K562 (cell line): ENCODE results near the gene TRIM38. TPM values are rescaled to one million over a fixed set of nuclear protein-coding genes. Genes with fewer than 3 reads are reported as not detected.
"Not testable (repeated sequence)": the region's sequence is repeated elsewhere in the genome, so short reads cannot be mapped to it uniquely, and the experiment has no call there.

ENCODE experiments used
- ATAC-seq: fragments of 200-7000 bp; cut with Tn5 transposase; 3 replicates; pipeline ENCODE4 v1.9.1; 2020; ENCODE audit warnings: moderate library complexity
- BruUV-seq: library from RNA; stranded (reverse); fragments of 400-500 nt; replicated peaks from 2 replicates; lab custom pipeline; 2021; lab: Mats Ljungman, UMichigan
- CTCF ChIA-PET: fragments of 300-600 bp; formaldehyde crosslinking; extraction: SDS; loops from one replicate; lab custom pipeline; 2021; ENCODE audit warnings: low intra/inter-chr PET ratio; lab: Yijun Ruan, JAX
- POLR2A ChIA-PET: fragments of 300-600, 350-650 bp; sonication (Branson Sonifier 250); formaldehyde crosslinking; extraction: SDS; loops from one replicate; lab custom pipeline; 2021; ENCODE audit warnings: antibody characterized with exemption, inconsistent platforms; lab: Yijun Ruan, JAX
- DNase-seq, 4 experiments: peaks; one replicate each; pipeline versions ENCODE4 v3.0.0 to v3.0.0-alpha.2; 2011 to 2018; ENCODE audit warnings: low spot score in 3 of 4, mixed read lengths in 3 of 4; ENCODE audit errors: extremely low read depth in 1 of 4
- FAIRE-seq: peaks from 2 replicates; lab custom pipeline; 2011; peaks lifted over from hg19 to GRCh38; lab: Jason Lieb, UNC
- H2AFZ ChIP-seq: 2 replicates; pipeline ENCODE4 v1.6.0; 2011; ENCODE audit warnings: low read depth, low read length, control low read depth, inconsistent platforms
- H3K27ac ChIP-seq: fragments of 200-600 bp; 3 replicates; pipeline ENCODE4 v1.8.0; 2011; ENCODE audit warnings: low read depth, mild to moderate bottlenecking, control low read depth, inconsistent platforms, low read length, moderate library complexity, mixed read lengths; ENCODE audit errors: extremely low read depth
- H3K27me3 ChIP-seq, 2 experiments: fragments of 300-600 bp in 1 of 2; 2 replicates in 1 of 2; 3 replicates in 1 of 2; pipeline versions ENCODE4 v1.6.0 to v1.8.0; 2011; ENCODE audit warnings: inconsistent platforms in 2 of 2, low read length in 2 of 2, mild to moderate bottlenecking in 1 of 2, mixed read lengths in 1 of 2, moderate library complexity in 1 of 2; ENCODE audit not compliant: control insufficient read depth in 2 of 2, insufficient read depth in 2 of 2
- H3K36me3 ChIP-seq: fragments of 300-600 bp; 3 replicates; pipeline ENCODE4 v1.8.0; 2011; ENCODE audit warnings: mild to moderate bottlenecking, low read length, inconsistent platforms; ENCODE audit not compliant: control insufficient read depth, insufficient read depth
- H3K4me1 ChIP-seq, 2 experiments: fragments of 200-600 bp in 1 of 2; replicated peaks in 1 of 2; 2 replicates in 1 of 2; 3 replicates in 1 of 2; pipeline versions ENCODE4 v1.5.1 to v1.8.0; 2011; ENCODE audit warnings: inconsistent platforms in 2 of 2, low read length in 2 of 2, mild to moderate bottlenecking in 1 of 2, mixed read lengths in 1 of 2, moderate library complexity in 1 of 2; ENCODE audit not compliant: control insufficient read depth in 2 of 2, insufficient read depth in 2 of 2
- H3K4me2 ChIP-seq: 2 replicates; pipeline ENCODE4 v1.6.1; 2011; ENCODE audit warnings: low read length, control low read depth, inconsistent platforms, mixed read lengths; ENCODE audit not compliant: insufficient read depth
- H3K4me3 ChIP-seq: fragments of 200-600 bp; sonication (generic), shearing (Covaris generic); 2 replicates; pipeline ENCODE4 v1.5.1; 2016; ENCODE audit warnings: control low read depth, inconsistent platforms
- H3K79me2 ChIP-seq: fragments of 200-600 bp; 3 replicates; pipeline ENCODE4 v1.8.0; 2011; ENCODE audit warnings: low read length, inconsistent platforms; ENCODE audit not compliant: control insufficient read depth, insufficient read depth
- H3K9ac ChIP-seq, 2 experiments: 2 replicates each; pipeline versions ENCODE4 v1.6.0 to v1.6.1; 2011; ENCODE audit warnings: low read depth in 2 of 2, low read length in 2 of 2, control low read depth in 1 of 2, inconsistent platforms in 1 of 2, mild to moderate bottlenecking in 1 of 2, mixed read lengths in 1 of 2; ENCODE audit not compliant: insufficient read depth in 1 of 2
- H3K9me1 ChIP-seq: one replicate; pipeline ENCODE4 v1.6.0; 2011; ENCODE audit warnings: inconsistent platforms, mild to moderate bottlenecking, low read length, moderate library complexity; ENCODE audit not compliant: control insufficient read depth, insufficient read depth
- H3K9me3 ChIP-seq: replicated peaks from 2 replicates; pipeline ENCODE4 v1.5.1; 2011; ENCODE audit warnings: low read depth, low read length, inconsistent platforms; ENCODE audit not compliant: control insufficient read depth, insufficient read depth
- H4K20me1 ChIP-seq: replicated peaks from 2 replicates; pipeline ENCODE4 v1.6.1; 2011; ENCODE audit warnings: low read length, inconsistent platforms, mixed read lengths; ENCODE audit not compliant: control insufficient read depth, insufficient read depth
- AFF1 ChIP-seq, 2 experiments: fragments of 450-650 bp; IDR thresholded peaks; 2 replicates each; pipeline ENCODE4 v1.6.1; 2018; ENCODE audit warnings: mild to moderate bottlenecking in 2 of 2, low read depth in 1 of 2; ENCODE audit not compliant: partially characterized antibody in 2 of 2
- BRF1 ChIP-seq: IDR thresholded peaks from 3 replicates; pipeline ENCODE4 v1.6.1; 2011; ENCODE audit warnings: borderline replicate concordance, mild to moderate bottlenecking; ENCODE audit not compliant: insufficient read length; ENCODE audit errors: extremely low read depth
- GATAD2A ChIP-seq: fragments of 450-650 bp; IDR thresholded peaks from 2 replicates; pipeline ENCODE4 v1.6.1; 2017
- HIVEP1 ChIP-seq: fragments of 250-450 bp; sonication (Bioruptor Pico); IDR thresholded peaks from 2 replicates; pipeline ENCODE4 v1.4.0; 2020; ENCODE audit warnings: mild to moderate bottlenecking
- KDM2B ChIP-seq: fragments of 250-450 bp; sonication (Bioruptor Pico); IDR thresholded peaks from 2 replicates; pipeline ENCODE4 v1.8.0; 2021; ENCODE audit warnings: mild to moderate bottlenecking, moderate library complexity
- NFATC3 ChIP-seq: fragments of 450-650 bp; IDR thresholded peaks from 2 replicates; pipeline ENCODE4 v1.6.1; 2017; ENCODE audit warnings: mild to moderate bottlenecking
- NFIC ChIP-seq: fragments of 450-650 bp; IDR thresholded peaks from 2 replicates; pipeline ENCODE4 v1.6.1; 2017; ENCODE audit warnings: mild to moderate bottlenecking, inconsistent platforms
- NONO ChIP-seq, 2 experiments: fragments of 200-400 bp in 1 of 2; fragments of 450-650 bp in 1 of 2; formaldehyde crosslinking in 1 of 2; IDR thresholded peaks; 2 replicates each; pipeline ENCODE4 v1.6.1; 2017; ENCODE audit warnings: low read depth in 2 of 2, mild to moderate bottlenecking in 2 of 2, moderate library complexity in 2 of 2, low read length in 1 of 2
- RBM14 ChIP-seq: fragments of 200-400 bp; formaldehyde crosslinking; IDR thresholded peaks from 2 replicates; pipeline ENCODE4 v1.6.1; 2018; ENCODE audit warnings: low read depth, mild to moderate bottlenecking, low read length, moderate library complexity, borderline replicate concordance; ENCODE audit not compliant: insufficient read depth
- ZNF586 ChIP-seq: fragments of 450-650 bp; formaldehyde crosslinking; conservative IDR thresholded peaks from 2 replicates; pipeline ENCODE4 v1.4.0; 2020; ENCODE audit warnings: mild to moderate bottlenecking, moderate library complexity
- ZNF830 ChIP-seq: fragments of 250-450 bp; sonication (Bioruptor Pico); IDR thresholded peaks from 2 replicates; pipeline ENCODE4 v1.5.0; 2021; ENCODE audit warnings: mild to moderate bottlenecking
- WGBS: fragments of 100-300 bp; shearing (Covaris generic); methylation state at CpG from one replicate; pipeline ENCODE4 v1.1.6; 2016; ENCODE audit warnings: low coverage, mixed read lengths; ENCODE audit not compliant: insufficient coverage; ENCODE audit errors: missing lambda C conversion rate; 5-methylcytosine and 5-hydroxymethylcytosine counted together
- in situ Hi-C: fragments of 300-500 bp; cut with MboI; formaldehyde crosslinking; loops from 4 replicates; pipeline ENCODE4 v1.15.0; 2018; ENCODE audit warnings: inconsistent platforms, mixed read lengths
- intact Hi-C: fragments of 100-400 bp; cut with micrococcal nuclease; formaldehyde crosslinking; loops from 2 replicates; pipeline ENCODE4 v1.14.2; 2022
- polyA plus RNA-seq, 8 experiments: library from polyadenylated mRNA; depleted of rRNA in 4 of 8; stranded (reverse) in 5 of 8; unstranded in 3 of 8; fragments of >200 nt; fragmentation: Nextera tagmentation in 2 of 8; fragmentation: Illumina TruSeq in 1 of 8; extraction: Ambion mirVana in 2 of 8; extraction: Trizol in 1 of 8; gene quantifications; 2 replicates each; pipeline versions ENCODE4 v1.2.1 to v1.2.3, GENCODE V29; 2011 to 2014; ENCODE audit warnings: inconsistent platforms in 1 of 8, missing spikeins in 1 of 8
- total RNA-seq, 7 experiments: library from RNA; depleted of rRNA in 6 of 7; stranded (reverse); fragments of >200 nt in 6 of 7; fragmentation: Illumina TruSeq in 2 of 7; extraction: Trizol in 2 of 7; gene quantifications; 2 replicates each; pipeline versions ENCODE4 v1.2.1 to v1.2.3, GENCODE V29; 2011 to 2021; ENCODE audit warnings: low replicate concordance in 1 of 7
- TF ChIP-seq, protein P1 (sequence below): fragments of 450-650 bp; IDR thresholded peaks from 2 replicates; pipeline ENCODE4 v1.6.1; 2016; ENCODE audit warnings: missing biosample characterization, missing genetic modification characterization
- TF ChIP-seq, protein P2 (sequence below): sonication (generic); formaldehyde crosslinking; IDR thresholded peaks from 2 replicates; pipeline ENCODE4 v1.8.0; 2022; ENCODE audit warnings: missing genetic modification reagents, mild to moderate bottlenecking, moderate library complexity, borderline replicate concordance

Gene TRIM38
- total and polyA plus RNA-seq, 9 of the 15 experiments (the other 6 are each of a cell fraction or from before 2014, with no cell fraction given) = 1.7 to 6.7 (median 6.3) TPM

DNA sequence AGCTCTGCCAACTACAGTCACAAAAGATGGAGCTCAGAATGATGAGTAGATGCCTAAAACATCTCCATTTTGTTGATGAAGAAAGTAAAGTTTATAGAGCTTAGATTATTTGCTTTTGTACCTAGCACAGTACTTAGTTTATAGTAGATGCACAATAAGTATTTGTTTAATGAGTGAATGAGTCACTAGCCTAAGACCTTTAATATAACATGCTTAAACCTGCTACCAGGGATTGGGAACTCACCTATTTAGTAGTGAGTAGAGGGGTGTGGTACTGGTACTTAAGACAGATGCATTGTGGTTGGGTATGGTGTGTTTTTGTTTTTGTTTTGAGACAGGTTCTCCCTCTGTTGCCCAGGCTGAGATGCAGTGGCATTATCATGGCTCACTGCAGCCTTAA lies 35.8 kb downstream of the TRIM38 start (continued):
- TF ChIP-seq AFF1 (IDR thresholded peaks at IDR 0.05; ENCODE audit: low read depth in 1 of 2, partially characterized antibody in 2 of 2) (no peak), BRF1 (no peak), NFATC3 (no peak), HIVEP1 (CRISPR knock-in tag) (no peak), ZNF830 (CRISPR knock-in tag) (no peak), KDM2B (CRISPR knock-in tag) (no peak), ZNF586 (CRISPR knock-in tag) (no peak), NONO (IDR thresholded peaks at IDR 0.05; ENCODE audit: low read depth in 2 of 2, low read length in 1 of 2) (no peak), GATAD2A (no peak), RBM14 (no peak), NFIC (no peak)
- TF ChIP-seq, protein P1, sequence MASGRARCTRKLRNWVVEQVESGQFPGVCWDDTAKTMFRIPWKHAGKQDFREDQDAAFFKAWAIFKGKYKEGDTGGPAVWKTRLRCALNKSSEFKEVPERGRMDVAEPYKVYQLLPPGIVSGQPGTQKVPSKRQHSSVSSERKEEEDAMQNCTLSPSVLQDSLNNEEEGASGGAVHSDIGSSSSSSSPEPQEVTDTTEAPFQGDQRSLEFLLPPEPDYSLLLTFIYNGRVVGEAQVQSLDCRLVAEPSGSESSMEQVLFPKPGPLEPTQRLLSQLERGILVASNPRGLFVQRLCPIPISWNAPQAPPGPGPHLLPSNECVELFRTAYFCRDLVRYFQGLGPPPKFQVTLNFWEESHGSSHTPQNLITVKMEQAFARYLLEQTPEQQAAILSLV = no peak
- TF ChIP-seq, protein P2, sequence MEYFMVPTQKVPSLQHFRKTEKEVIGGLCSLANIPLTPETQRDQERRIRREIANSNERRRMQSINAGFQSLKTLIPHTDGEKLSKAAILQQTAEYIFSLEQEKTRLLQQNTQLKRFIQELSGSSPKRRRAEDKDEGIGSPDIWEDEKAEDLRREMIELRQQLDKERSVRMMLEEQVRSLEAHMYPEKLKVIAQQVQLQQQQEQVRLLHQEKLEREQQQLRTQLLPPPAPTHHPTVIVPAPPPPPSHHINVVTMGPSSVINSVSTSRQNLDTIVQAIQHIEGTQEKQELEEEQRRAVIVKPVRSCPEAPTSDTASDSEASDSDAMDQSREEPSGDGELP (CRISPR knock-in tag) = no peak

GRCh38 chr6:25999225-25999624 lies 36.6 kb downstream of the TRIM38 start:
- H3K9me1 ChIP-seq, H3K4me2 ChIP-seq, H3K9me3 ChIP-seq, ATAC-seq, H2AFZ ChIP-seq, H3K4me1 ChIP-seq, H3K27ac ChIP-seq, FAIRE-seq, CTCF ChIA-PET, intact Hi-C loops, in situ Hi-C loops, H3K79me2 ChIP-seq, H3K27me3 ChIP-seq, DNase-seq, BruUV-seq, H4K20me1 ChIP-seq, H3K4me3 ChIP-seq, H3K9ac ChIP-seq: not testable (repeated sequence)
- POLR2A ChIA-PET = interaction anchor here (1.0 kb wide), 1 partner anchor 18 kb away, joined by 3 read pairs; no protein-coding TSS in a partner anchor
- H3K36me3 ChIP-seq = peaks cover 11% of the 10 kb centered on the region; the same call in 2 of the 3 replicates
- WGBS = 23% methylated on average over 1 of the region's 2 CpGs
